CD4-positive, alpha-beta T cell treated with Interleukin-6 for 4 hours (primary cell): ENCODE measurements around the gene PERP.
"Not testable (repeated sequence)": the region's sequence is repeated elsewhere in the genome, so short reads cannot be mapped to it uniquely, and the experiment has no call there.

Experiments
- DNase-seq: peaks from one replicate; pipeline ENCODE4 v3.0.0-alpha.2; 2020; ENCODE audit warnings: mixed read lengths

Gene PERP

GRCh38 chr6:138107078-138107751 is at the start of gene PERP:
Gene PERP, minus strand, starts transcription at chr6:138107419. Its CDS starts 79 bp downstream, at chr6:138107340.
- DNase-seq = peak; percentile 83

- no peak for DNase-seq
Observed at GRCh38 chr6:138155443-138155842, 48.2 kb upstream of the PERP start.

- no peak for DNase-seq
Observed at GRCh38 chr6:138146544-138146943, 39.3 kb upstream of the PERP start.

- DNase-seq = no peak
Observed at GRCh38 chr6:138145402-138145801, 38.2 kb upstream of the PERP start.

- DNase-seq = no peak
Observed at GRCh38 chr6:138142806-138143205, 35.6 kb upstream of the PERP start.

- DNase-seq = no peak
Observed at GRCh38 chr6:138129190-138129589, 22.0 kb upstream of the PERP start.

- DNase-seq = no peak
Observed at GRCh38 chr6:138128096-138128495, 20.9 kb upstream of the PERP start.

DNA sequence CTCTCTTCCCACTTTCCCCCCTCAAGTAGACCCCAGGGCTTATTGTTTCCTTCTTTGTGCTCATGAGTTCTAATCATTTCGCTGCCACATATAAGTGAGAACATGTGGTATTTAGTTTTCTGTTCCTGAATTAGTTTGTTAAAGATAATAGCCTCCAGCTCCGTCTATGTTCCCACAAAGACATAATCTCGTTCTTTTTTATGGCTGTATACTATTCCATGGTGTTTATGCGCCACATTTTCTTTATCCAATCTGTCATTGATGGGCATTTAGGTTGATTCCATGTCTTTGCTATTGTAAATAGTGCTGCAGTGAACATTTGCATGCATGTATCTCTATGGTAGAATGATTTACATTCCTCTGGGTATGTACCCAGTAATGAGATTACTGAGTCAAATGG is 16.9 kb upstream of the PERP start:
- DNase-seq = no peak

- DNase-seq = no peak
Observed at GRCh38 chr6:138119976-138120375, 12.8 kb upstream of the PERP start.

GRCh38 chr6:138119229-138119628 is 12.0 kb upstream of the PERP start:
- DNase-seq = not testable (repeated sequence)

- no peak for DNase-seq
Observed at GRCh38 chr6:138117376-138117914, 10.2 kb upstream of the PERP start.

DNA sequence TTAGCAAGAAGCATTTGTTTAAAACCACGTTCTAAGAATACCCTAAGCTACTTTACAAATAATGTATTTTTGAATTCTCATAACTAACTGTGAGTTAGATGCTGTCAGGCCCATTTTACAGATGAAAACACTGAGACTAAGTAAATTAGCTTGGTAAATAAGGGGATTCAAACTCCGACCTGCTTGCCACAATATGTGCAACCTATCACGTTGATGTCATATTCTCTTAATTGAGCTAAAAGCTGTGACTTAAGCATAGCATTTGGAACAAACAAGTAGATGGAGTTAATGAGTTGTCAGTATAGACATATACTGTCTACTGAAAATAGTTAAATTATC is 9.4 kb upstream of the PERP start:
- DNase-seq = no peak

- peak; percentile 46 for DNase-seq
Observed at GRCh38 chr6:138115877-138116660, 8.8 kb upstream of the PERP start.

DNA sequence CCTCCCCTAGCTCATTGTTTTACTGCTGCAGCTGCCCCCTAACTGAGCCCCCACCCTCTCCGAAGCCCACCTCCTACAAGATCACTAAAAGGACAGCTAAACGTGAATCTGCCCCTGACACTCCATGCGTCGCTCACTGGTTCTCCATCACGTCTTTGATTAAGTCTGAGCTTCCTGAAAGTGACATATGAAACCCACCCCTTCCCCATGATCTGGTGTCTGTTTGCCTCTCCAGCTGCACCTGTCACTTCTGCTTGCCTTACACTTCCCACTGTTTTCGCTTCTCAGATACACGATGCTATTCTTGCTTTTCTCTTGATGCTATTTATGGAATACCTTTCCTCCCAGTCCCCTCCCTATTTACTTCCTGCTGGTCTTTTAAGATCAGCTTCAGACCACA is 8.0 kb upstream of the PERP start:
- no peak for DNase-seq

DNA sequence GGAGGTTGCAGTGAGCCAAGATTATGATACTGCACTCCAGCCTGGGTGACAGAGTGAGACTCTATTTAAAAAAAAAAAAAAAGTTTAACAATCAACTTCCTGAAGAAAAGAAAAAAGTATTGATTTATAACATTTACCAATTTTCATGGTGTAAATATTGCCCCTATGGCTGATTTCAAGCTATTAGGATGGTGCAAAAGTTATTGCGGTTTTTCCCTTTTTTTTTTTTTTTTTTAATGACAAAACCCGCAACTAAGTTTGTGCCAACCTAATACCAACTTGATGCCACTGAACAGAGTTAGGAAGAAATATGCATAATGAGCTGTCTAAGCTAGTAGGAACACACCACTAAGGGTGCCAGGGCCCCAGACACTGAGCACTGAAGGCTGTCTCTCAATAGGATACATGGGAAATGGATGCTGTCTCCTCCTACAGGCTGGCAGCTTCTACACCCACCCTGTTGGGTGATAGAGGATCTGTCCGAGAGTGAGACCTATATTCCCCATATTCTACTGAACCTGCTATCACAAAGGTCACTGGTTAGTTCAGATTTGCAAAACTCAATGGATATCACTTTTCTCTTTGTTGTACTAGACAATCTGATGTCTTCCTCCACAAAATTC is 6.5 kb upstream of the PERP start:
- DNase-seq = no peak

DNA sequence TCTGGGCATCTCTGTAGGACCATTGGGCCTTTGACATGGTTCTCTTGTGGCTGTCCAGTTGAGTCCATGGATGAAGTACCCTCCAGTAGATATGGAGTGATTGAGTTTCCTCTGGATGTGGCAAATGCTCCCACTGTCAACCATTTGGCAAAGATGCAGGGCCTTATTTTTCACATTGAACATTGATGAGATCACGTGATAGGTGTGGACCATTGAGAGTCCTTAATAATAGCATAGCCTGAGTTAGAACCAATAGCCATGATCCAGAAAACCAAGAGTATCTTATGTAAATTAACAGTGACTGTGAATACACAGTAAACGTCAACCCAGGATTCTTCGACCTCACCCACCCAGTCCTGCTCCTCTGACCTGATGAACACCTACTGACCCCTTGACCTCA is 3.0 kb upstream of the PERP start:
- no peak for DNase-seq

- peak; percentile 84 for DNase-seq
Observed at GRCh38 chr6:138109042-138109997, 2.1 kb upstream of the PERP start.

- DNase-seq = peak; percentile 15
Observed at GRCh38 chr6:138107752-138108592, 753 bp upstream of the PERP start.

DNA sequence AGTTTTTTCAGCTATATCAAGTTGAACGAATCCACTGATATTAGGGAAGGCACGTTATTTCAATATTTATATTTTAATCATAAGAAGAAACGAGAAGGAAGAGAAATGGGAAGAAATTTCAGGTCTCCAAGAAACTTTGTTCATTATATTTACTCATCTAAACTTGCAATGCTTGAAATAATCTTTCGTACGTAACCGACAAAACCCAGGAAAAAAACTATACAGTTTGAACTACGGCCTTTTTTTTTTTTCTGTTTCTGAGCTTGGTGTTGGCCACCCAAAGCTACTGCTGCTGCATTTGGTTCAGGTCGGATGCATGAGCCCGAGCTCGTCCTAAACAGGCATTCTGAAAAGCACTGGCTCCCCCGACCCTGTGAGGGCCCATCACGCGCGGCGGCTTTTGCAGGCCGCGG is 548 bp downstream of the PERP start:
- DNase-seq = no peak

DNA sequence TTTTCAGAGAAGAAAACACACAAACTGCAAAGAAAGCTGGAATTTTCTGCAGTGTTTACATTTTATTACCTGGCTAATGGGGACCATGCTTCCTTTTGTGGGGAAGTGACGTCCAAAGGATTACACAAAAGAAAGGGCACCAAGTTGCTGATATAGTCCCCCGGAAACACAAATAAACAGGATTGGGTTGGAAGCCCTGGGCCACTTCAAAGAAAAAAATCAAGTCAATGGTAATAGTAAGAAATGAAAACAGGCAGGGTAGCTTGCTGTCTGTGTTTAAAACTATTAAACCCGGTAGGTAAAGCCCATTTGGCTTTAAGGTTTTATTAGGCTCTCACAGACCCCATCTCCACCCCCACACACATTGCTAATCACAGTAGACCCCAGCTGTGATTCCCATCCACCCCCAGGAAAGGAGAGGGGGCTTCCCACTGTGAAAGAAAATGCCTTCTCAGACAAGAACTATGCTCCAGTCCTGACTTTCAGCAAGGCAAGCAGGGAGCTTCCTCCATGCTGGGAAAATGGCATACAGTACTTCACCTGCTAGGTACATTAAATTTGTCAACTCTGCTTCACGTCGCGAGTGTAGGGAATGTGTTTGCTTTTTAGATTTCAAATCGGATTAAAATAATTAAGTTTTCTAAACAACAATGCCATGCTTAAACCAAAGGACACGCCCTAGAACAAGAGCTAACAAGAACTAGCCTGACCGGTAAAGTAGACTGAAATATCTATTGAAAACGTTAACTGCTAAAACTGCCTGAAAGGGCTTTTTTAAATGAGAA is 1.1 kb downstream of the PERP start:
- no peak for DNase-seq

DNA sequence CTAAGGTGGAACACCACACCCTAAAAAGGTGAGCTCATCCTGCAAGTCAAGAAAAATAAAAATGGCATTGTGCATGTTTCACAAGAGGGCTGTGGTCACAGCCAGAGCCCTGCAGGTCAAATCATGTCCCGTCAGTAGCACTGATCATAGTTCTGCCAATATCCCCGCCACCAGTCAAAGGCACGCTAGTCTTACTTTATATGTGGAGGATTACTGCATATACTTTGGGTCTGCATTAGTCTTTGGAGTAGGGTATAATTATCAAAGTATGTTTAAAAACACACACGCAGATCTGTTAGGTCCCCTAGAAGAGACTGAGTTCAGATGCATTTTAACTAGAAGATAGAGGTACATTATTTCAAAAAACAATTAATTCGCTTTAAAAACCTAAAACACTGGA is 1.8 kb downstream of the PERP start:
- no peak for DNase-seq
